ENCODE measurements around the gene FADS6.

FADS6 gene

GRCh38 chr17:74859459-74860228, 33.8 kb downstream of the FADS6 start, which contains the start of gene GRIN2C:
GRIN2C (minus strand) TSS chr17:74859885; CDS start chr17:74855092, 4,793 bp downstream.
- TF ChIP-seq OSR1 (CRISPR knock-in tag; IDR thresholded peaks at IDR 0.05) = no peak
- peak; percentile 31 for ATAC-seq

GRCh38 chr17:74858672-74859458, 34.6 kb downstream of the FADS6 start:
- no peak for ATAC-seq
- TF ChIP-seq CREB5 (CRISPR knock-in tag; IDR thresholded peaks at IDR 0.05; ENCODE audit: low read depth) = no peak
- no peak for TF ChIP-seq ESRRG (CRISPR knock-in tag; IDR thresholded peaks at IDR 0.05)
- TF ChIP-seq CSDC2 (CRISPR knock-in tag; IDR thresholded peaks at IDR 0.05) = no peak
- no peak for TF ChIP-seq CSRNP3 (CRISPR knock-in tag; IDR thresholded peaks at IDR 0.05)
- TF ChIP-seq RARB (CRISPR knock-in tag; IDR thresholded peaks at IDR 0.05) = no peak
- TF ChIP-seq TOX (CRISPR knock-in tag; IDR thresholded peaks at IDR 0.05; ENCODE audit: borderline replicate concordance) = no peak
- TF ChIP-seq ARNTL (CRISPR knock-in tag; IDR thresholded peaks at IDR 0.05; ENCODE audit: borderline replicate concordance, low read depth) = no peak

GRCh38 chr17:74857191-74857590, 36.2 kb downstream of the FADS6 start:
- TF ChIP-seq ZNF70 (CRISPR knock-in tag; IDR thresholded peaks at IDR 0.05) (no peak), ZC3H10 (CRISPR knock-in tag; IDR thresholded peaks at IDR 0.05) (no peak), CSRNP3 (CRISPR knock-in tag; IDR thresholded peaks at IDR 0.05) (no peak), TCF4 (CRISPR knock-in tag; IDR thresholded peaks at IDR 0.05; ENCODE audit: borderline replicate concordance) (no peak), TOX (CRISPR knock-in tag; IDR thresholded peaks at IDR 0.05; ENCODE audit: borderline replicate concordance) (no peak), ZNF565 (CRISPR knock-in tag; conservative IDR thresholded peaks at IDR 0.05; ENCODE audit: low read depth) (no peak), PATZ1 (CRISPR knock-in tag; IDR thresholded peaks at IDR 0.05; ENCODE audit: borderline replicate concordance) (no peak), RARB (CRISPR knock-in tag; IDR thresholded peaks at IDR 0.05) (no peak), ZNF8 (CRISPR knock-in tag; IDR thresholded peaks at IDR 0.05) (no peak), SNAI2 (CRISPR knock-in tag; IDR thresholded peaks at IDR 0.05) (no peak), GLIS3 (CRISPR knock-in tag; IDR thresholded peaks at IDR 0.05) (no peak), ARNTL (CRISPR knock-in tag; IDR thresholded peaks at IDR 0.05; ENCODE audit: borderline replicate concordance, low read depth) (no peak), OSR1 (CRISPR knock-in tag; IDR thresholded peaks at IDR 0.05) (no peak), BACH2 (CRISPR knock-in tag; IDR thresholded peaks at IDR 0.05; ENCODE audit: borderline replicate concordance) (no peak), ESRRG (CRISPR knock-in tag; IDR thresholded peaks at IDR 0.05) (no peak), CSDC2 (CRISPR knock-in tag; IDR thresholded peaks at IDR 0.05) (no peak), CREB5 (CRISPR knock-in tag; IDR thresholded peaks at IDR 0.05; ENCODE audit: low read depth) (no peak), ISL1 (CRISPR knock-in tag; IDR thresholded peaks at IDR 0.05) (no peak)
- TF ChIP-seq, protein P1, sequence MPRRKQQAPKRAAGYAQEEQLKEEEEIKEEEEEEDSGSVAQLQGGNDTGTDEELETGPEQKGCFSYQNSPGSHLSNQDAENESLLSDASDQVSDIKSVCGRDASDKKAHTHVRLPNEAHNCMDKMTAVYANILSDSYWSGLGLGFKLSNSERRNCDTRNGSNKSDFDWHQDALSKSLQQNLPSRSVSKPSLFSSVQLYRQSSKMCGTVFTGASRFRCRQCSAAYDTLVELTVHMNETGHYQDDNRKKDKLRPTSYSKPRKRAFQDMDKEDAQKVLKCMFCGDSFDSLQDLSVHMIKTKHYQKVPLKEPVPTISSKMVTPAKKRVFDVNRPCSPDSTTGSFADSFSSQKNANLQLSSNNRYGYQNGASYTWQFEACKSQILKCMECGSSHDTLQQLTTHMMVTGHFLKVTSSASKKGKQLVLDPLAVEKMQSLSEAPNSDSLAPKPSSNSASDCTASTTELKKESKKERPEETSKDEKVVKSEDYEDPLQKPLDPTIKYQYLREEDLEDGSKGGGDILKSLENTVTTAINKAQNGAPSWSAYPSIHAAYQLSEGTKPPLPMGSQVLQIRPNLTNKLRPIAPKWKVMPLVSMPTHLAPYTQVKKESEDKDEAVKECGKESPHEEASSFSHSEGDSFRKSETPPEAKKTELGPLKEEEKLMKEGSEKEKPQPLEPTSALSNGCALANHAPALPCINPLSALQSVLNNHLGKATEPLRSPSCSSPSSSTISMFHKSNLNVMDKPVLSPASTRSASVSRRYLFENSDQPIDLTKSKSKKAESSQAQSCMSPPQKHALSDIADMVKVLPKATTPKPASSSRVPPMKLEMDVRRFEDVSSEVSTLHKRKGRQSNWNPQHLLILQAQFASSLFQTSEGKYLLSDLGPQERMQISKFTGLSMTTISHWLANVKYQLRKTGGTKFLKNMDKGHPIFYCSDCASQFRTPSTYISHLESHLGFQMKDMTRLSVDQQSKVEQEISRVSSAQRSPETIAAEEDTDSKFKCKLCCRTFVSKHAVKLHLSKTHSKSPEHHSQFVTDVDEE (CRISPR knock-in tag; IDR thresholded peaks at IDR 0.05) = no peak
- ATAC-seq = no peak

Data from SK-N-SH treated with all-trans-retinoic acid at 6 μM for 48 hours (cell line).